ENCODE results near the gene UBIAD1. TPM values are rescaled to one million over a fixed set of nuclear protein-coding genes. Genes with fewer than 3 reads are reported as not detected.
"Not testable (repeated sequence)": the region's sequence is repeated elsewhere in the genome, so short reads cannot be mapped to it uniquely, and the experiment has no call there.

UBIAD1 gene
- total and polyA plus RNA-seq, 10 of the 15 experiments (the other 5 are each of a cell fraction or from before 2014, with no cell fraction given): 4.5 to 23.8 (median 16.0) TPM

- TF ChIP-seq PRDM15 (CRISPR knock-in tag; IDR thresholded peaks at IDR 0.05) (no peak), PAX5 (IDR thresholded peaks at IDR 0.05; ENCODE audit: borderline replicate concordance, low read depth, low read length) (no peak), DPF2 (IDR thresholded peaks at IDR 0.05) (no peak), BMI1 (IDR thresholded peaks at IDR 0.05; ENCODE audit: borderline replicate concordance) (no peak), RCOR1 (conservative IDR thresholded peaks at IDR 0.05; ENCODE audit: low read depth, low read length) (no peak), ZNF217 (IDR thresholded peaks at IDR 0.05) (no peak), EP300 (IDR thresholded peaks at IDR 0.05; ENCODE audit: borderline replicate concordance in 1 of 2, control insufficient read depth in 1 of 2, low read depth in 2 of 2, low read length in 2 of 2) (no peak), TARDBP (IDR thresholded peaks at IDR 0.05; ENCODE audit: borderline replicate concordance) (no peak), SMARCA5 (IDR thresholded peaks at IDR 0.05) (no peak), ZNF384 (IDR thresholded peaks at IDR 0.05; ENCODE audit: borderline replicate concordance, low read depth, low read length) (no peak), CEBPB (IDR thresholded peaks at IDR 0.05; ENCODE audit: borderline replicate concordance in 1 of 2, low read depth in 2 of 2, low read length in 2 of 2) (no peak), RELB (IDR thresholded peaks at IDR 0.05; ENCODE audit: low read depth) (no peak), BCL3 (IDR thresholded peaks at IDR 0.05; ENCODE audit: borderline replicate concordance, insufficient read depth, low read depth, low read length, poor library complexity, severe bottlenecking) (no peak)
Observed at GRCh38 chr1:11295905-11296304, 22.9 kb downstream of the UBIAD1 start (continued).

- H2AFZ ChIP-seq (ENCODE audit: control insufficient read depth, low read depth, low read length); H4K20me1 ChIP-seq (ENCODE audit: control insufficient read depth, insufficient read depth); H3K4me2 ChIP-seq (ENCODE audit: control insufficient read depth, insufficient read depth); H3K36me3 ChIP-seq (ENCODE audit: control insufficient read depth in 2 of 2, insufficient read depth in 2 of 2, low read length in 1 of 2); DNase-seq (ENCODE audit: low read depth, low spot score); RAD21 ChIA-PET (ENCODE audit: unreplicated experiment); ATAC-seq; H3K4me1 ChIP-seq (ENCODE audit: control insufficient read depth, insufficient read depth, low read length); H3K9me3 ChIP-seq (replicated peaks; ENCODE audit: control insufficient read depth, insufficient read depth, low read length); FAIRE-seq; H3K9ac ChIP-seq (ENCODE audit: control insufficient read depth, insufficient read depth, low read length); BruUV-seq (replicated peaks); SMC1A ChIA-PET (ENCODE audit: uncharacterized antibody, unreplicated experiment); in situ Hi-C loops (cut with MboI); H3K79me2 ChIP-seq (ENCODE audit: control insufficient read depth, insufficient read depth, low read length); H3K4me3 ChIP-seq; H3K27me3 ChIP-seq (replicated peaks in 1 of 2; ENCODE audit: control insufficient read depth in 2 of 2, insufficient read depth in 2 of 2, low read length in 1 of 2); CTCF ChIA-PET; H3K27ac ChIP-seq (ENCODE audit: control insufficient read depth, insufficient read depth); intact Hi-C loops (cut with micrococcal nuclease; ENCODE audit: unreplicated experiment): not testable (repeated sequence)
- WGBS (ENCODE audit: insufficient coverage, insufficient replicate concordance, low lambda C conversion rate, missing lambda C conversion rate): 100% methylated on average over 5 of the region's 5 CpGs
- POLR2A ChIA-PET: interaction anchor here (0.6 kb wide), 1 partner anchor 126 kb away, joined by 6 read pairs; no protein-coding TSS in a partner anchor
Observed at GRCh38 chr1:11297774-11298173, 24.8 kb downstream of the UBIAD1 start.

All from GM12878 (cell line).